GM21381 (cell line): ENCODE results near the gene UBE2Z.
"Not testable (repeated sequence)": the region's sequence is repeated elsewhere in the genome, so short reads cannot be mapped to it uniquely, and the experiment has no call there.

Experiments
- ATAC-seq: cut with Tn5 transposase; IDR thresholded peaks from one replicate; pipeline ENCODE4 v1.9.1; 2021; ENCODE audit warnings: mild to moderate bottlenecking, moderate library complexity; ENCODE audit not compliant: unreplicated experiment

UBE2Z gene

DNA sequence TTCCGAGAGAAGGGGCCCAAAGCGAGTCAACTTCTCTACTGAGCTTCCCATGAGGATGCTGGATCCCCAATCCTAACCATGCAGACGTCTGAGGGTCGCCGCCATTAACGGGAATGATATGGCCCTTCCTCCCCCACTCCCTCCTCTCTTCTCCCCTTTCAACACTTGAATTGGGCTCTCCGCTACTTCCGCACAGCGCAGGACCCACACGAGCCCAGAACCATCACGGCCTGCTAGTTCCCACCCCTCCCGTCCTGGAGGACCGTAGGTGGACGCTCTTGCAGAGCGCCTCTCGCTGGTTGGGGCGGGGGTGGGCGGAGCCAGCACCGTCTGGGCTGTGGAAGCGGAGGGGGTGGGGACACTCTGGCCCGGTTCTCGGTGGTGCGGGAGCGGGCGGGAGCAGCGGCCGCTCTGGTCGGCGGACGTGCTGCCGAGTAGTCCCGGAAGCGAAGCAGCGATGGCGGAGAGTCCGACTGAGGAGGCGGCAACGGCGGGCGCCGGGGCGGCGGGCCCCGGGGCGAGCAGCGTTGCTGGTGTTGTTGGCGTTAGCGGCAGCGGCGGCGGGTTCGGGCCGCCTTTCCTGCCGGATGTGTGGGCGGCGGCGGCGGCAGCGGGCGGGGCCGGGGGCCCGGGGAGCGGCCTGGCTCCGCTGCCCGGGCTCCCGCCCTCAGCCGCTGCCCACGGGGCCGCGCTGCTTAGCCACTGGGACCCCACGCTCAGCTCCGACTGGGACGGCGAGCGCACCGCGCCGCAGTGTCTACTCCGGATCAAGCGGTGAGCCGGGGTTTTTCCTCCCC is at the start of gene UBE2Z:
UBE2Z (plus strand) TSS at position 361 of the 797 bp plus-strand sequence; CDS start at position 458, 97 bp downstream.
- peak; percentile 66 for ATAC-seq

DNA sequence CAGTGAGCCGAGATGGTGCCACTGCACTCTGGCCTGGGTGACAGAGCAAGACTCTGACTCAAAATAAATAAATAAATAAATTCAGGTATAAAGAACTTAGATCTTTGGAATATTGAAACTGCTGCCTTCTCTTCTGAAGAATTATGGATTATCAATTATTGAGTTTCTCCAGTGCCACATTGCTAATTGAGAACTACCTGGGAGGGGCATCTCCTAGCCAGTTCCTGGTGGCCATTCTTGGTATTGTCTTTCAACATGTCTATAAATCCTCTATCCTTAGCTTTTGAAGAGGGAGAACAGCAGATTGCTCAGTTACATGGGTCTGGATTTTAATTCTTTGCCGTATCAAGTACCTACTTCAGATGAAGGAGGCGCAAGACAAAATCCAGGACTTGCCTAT is 48.2 kb upstream of the UBE2Z start:
- no peak for ATAC-seq

DNA sequence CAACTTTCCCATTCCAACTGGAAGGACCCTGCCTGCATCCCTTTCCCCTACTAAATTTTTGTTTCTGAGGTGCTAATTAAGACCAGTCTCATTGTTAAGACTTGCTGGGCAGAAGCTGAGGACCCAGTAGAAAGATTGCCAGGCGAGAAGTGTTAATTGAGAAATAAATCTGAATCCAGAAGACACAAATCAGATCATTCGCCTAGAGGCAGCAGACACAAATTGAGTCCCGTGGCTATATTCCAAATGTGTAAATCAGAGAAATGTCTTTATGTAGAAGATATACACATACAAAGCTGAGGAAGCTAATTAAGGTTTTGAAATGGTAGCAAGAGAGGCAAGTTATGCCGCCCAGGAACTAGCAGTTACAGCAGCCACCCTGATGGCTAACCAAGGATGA is 47.8 kb upstream of the UBE2Z start:
- no peak for ATAC-seq

GRCh38 chr17:48868916-48869500 is 39.2 kb upstream of the UBE2Z start:
- no peak for ATAC-seq

DNA sequence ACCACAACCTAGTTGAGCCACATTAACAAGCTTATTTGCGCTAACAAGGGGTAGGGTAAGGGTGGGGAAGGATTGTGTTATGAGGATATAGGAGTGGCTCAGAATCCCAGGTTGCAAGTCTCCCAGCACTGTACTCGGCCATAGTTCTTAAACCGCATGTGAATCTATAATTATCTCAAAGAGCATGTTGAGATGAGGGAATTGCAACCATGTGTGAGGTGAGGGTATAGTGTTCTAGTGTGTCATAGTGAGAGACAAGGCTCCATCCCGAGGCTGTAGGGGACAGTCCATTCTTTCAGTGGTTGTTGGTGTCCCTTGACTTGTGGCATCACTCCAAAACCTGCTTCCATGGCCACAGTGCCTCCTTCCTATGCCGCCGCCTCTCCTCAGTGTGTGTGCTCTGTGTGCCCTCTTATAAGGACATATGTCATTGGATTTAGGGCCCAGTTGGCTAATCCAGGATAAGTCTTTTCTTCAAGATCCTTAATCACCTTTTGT is 38.3 kb upstream of the UBE2Z start:
- ATAC-seq: no peak

DNA sequence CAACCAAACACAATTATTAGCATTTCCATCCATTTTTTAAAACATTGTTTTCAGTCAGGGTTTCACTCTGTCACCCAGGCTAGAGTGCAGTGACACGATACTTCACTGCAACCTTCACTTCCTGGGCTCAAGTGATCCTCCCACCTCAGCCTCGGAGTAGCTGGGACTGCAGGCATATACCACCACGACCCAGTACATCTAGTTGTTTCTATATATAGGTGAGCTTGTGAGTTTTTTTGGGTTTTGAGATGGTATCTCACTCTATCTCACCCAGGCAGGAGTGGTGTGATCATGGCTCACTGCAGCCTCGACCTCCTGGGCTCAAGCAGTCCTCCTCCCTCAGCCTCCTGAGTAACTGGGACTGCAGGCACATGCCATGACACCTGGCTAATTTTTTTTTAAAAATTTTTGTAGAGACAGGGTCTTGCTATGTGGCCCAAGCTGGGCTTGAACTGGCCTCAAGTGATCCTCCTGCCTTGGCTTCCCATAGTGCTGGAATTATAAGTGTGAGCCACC is 37.1 kb upstream of the UBE2Z start:
- no peak for ATAC-seq

GRCh38 chr17:48871551-48872351 is 36.5 kb upstream of the UBE2Z start:
- ATAC-seq: no peak

GRCh38 chr17:48872409-48872808 is 35.8 kb upstream of the UBE2Z start:
- ATAC-seq: not testable (repeated sequence)

DNA sequence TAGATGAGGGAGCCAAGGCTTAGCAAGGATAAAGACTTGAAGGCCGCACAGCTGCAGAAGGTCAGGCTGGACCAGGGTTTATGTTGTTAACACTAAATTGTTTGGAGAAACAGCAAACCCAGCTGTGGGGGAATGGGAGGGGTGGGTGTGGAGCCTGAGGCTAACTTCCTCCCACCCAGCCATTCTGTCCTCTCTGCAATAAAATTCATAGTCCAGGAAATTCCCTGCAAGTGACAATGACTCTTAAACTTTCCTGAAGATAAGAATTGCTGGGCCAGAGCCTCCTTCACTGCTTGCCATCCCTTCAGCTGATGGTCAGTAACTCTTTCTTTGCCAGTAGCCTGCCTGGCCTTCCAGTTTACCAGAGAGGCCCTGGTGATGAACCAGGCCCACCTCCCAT is 35.0 kb upstream of the UBE2Z start:
- ATAC-seq: no peak

DNA sequence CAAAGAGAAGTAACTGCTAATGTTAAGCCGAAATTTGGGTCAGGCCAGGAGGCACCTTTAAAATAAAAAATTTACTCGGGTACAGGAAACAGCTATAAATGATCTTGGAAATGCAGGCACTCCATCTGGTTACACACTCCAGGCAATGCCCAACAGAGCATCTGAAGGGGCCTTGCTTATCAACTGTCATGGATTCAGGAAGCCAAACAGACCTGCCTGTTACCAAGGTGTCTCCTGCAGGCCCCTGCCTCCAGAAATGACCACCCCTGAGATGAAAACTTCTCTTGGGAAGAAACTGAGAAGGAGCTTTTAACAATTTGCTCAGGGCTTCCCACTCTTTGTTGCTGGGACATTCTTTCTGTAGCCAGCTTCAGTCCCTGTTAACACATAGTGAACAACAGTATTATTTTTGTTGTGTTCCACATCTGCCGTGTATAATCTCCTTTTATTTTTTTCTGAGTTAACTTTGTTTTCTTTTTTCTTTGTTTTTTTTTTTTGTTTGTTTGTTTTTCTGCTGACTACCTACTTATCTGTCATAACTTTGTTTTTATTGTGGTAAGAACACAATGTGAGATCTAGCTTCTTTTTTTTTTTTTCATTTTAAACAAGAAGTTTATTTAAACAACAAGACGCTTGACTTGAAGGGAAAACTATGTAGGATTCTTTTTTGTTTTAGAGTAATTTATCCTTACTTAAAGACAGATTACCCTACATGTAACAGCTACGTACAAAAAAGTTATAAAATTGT is 34.3 kb upstream of the UBE2Z start:
- ATAC-seq: no peak

GRCh38 chr17:48878920-48879898 is 29.0 kb upstream of the UBE2Z start:
- no peak for ATAC-seq

DNA sequence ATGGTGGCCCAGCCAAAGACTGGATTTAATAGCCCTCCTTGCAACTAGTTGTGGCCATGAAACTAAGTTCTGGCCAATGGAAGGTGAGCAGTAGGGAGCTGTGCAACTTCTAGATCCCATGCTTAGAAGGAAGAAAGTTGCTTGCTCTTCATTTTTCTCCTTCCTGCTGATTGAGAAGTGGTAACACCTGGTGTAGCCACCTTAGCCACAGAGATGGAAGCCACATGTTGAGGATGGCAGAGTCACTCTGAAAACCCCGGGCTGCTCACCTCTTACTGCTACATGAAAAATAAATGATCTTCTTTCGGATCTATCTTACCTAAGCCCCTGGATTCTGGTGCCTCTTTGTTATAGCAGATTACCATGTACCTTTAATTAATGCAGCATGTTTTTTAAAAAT is 25.9 kb upstream of the UBE2Z start:
- no peak for ATAC-seq

- ATAC-seq: no peak
Observed at GRCh38 chr17:48883171-48883570, 25.0 kb upstream of the UBE2Z start.

GRCh38 chr17:48890086-48890485 is 18.1 kb upstream of the UBE2Z start:
- no peak for ATAC-seq

GRCh38 chr17:48892940-48893645 is 15.1 kb upstream of the UBE2Z start:
- ATAC-seq: no peak

DNA sequence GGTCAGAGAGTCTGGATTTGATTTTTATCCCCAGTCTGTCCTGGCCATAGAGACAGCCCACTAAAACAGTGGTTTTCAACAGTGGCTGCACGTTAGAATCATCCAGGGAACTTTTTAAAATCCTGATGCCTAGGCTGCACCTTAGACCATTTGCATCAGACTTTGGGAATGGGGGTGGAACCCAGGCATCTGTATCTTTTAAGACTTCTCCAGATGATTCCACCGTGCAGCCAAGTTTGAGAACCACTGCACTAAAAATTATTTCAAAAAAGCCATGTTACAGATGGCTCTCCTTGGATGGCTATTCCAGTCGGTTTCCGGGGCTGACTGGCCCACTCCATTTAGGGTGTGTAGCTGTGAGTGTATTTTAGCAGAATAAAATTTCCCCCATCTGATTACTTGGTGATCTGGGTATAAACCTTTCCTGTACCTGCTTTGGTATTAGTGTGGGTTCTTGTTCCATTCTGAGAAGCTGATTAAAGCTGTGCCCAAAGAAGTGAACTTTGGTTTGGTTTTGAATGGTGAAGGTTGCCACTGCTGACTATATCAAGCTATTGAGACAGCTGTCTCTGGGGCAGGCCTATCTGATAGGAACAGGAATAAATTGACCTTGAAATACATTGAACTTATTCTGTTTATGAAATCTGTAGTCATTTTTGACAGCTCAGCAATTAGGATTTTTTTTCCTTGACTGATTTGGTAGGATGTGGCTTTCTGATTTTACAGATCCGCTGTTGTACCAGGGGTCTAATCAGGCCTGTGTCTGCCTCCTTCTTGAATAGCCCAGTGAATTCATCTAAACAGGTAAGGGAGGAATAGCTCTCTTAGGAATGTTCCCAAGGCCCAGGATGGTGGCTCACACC is 14.3 kb upstream of the UBE2Z start:
- no peak for ATAC-seq

- ATAC-seq: no peak
Observed at GRCh38 chr17:48894886-48895285, 13.3 kb upstream of the UBE2Z start.

- ATAC-seq: no peak
Observed at GRCh38 chr17:48901241-48901640, 7.0 kb upstream of the UBE2Z start.
